ENCODE data around the gene SGMS2. TPM values are rescaled to one million over a fixed set of nuclear protein-coding genes. Genes with fewer than 3 reads are reported as not detected.
A peak's percentile ranks its signal among the peaks of the same experiment; 100 is the strongest.

SGMS2 gene
- 10 to 100 TPM in 8 of 12 donors, 1 to 10 TPM in 3, not detected in 1; 8.7 to 12.1 (median 10.5) TPM for polyA plus RNA-seq (ENCODE audit: insufficient read length in 12 of 12)
- long read RNA-seq, donor 1, transcript SGMS2-209 (3 exons, 498 nt) = major isoform, 12 of 12 reads
- long read RNA-seq, donor 1, partial matches to known transcripts = 0 of 12 reads
- long read RNA-seq, donor 1, other reads (novel, unspliced or antisense) = 0 of 12 reads
- long read RNA-seq, donor 2, partial matches to known transcripts = 0 of 1 reads
- long read RNA-seq, donor 2, other reads (novel, unspliced or antisense) = 0 of 1 reads
- long read RNA-seq, donor 3, full-length matches to known transcripts = 2 of 2 reads
- long read RNA-seq, donor 3, partial matches to known transcripts = 0 of 2 reads
- long read RNA-seq, donor 3, other reads (novel, unspliced or antisense) = 0 of 2 reads
- long read RNA-seq, donor 4 = 0 reads
- long read RNA-seq, donor 5, partial matches to known transcripts = 0 of 1 reads
- long read RNA-seq, donor 5, other reads (novel, unspliced or antisense) = 0 of 1 reads
- long read RNA-seq, donor 6 = 0 reads
- long read RNA-seq, donor 7 = 0 reads
- long read RNA-seq, donor 8 = 0 reads
- long read RNA-seq, donor 9, partial matches to known transcripts = 0 of 1 reads
- long read RNA-seq, donor 9, other reads (novel, unspliced or antisense) = 0 of 1 reads
- long read RNA-seq, donor 10, full-length matches to known transcripts = 2 of 2 reads
- long read RNA-seq, donor 10, partial matches to known transcripts = 0 of 2 reads
- long read RNA-seq, donor 10, other reads (novel, unspliced or antisense) = 0 of 2 reads
- long read RNA-seq, donor 11, full-length matches to known transcripts = 2 of 2 reads
- long read RNA-seq, donor 11, partial matches to known transcripts = 0 of 2 reads
- long read RNA-seq, donor 11, other reads (novel, unspliced or antisense) = 0 of 2 reads

DNA sequence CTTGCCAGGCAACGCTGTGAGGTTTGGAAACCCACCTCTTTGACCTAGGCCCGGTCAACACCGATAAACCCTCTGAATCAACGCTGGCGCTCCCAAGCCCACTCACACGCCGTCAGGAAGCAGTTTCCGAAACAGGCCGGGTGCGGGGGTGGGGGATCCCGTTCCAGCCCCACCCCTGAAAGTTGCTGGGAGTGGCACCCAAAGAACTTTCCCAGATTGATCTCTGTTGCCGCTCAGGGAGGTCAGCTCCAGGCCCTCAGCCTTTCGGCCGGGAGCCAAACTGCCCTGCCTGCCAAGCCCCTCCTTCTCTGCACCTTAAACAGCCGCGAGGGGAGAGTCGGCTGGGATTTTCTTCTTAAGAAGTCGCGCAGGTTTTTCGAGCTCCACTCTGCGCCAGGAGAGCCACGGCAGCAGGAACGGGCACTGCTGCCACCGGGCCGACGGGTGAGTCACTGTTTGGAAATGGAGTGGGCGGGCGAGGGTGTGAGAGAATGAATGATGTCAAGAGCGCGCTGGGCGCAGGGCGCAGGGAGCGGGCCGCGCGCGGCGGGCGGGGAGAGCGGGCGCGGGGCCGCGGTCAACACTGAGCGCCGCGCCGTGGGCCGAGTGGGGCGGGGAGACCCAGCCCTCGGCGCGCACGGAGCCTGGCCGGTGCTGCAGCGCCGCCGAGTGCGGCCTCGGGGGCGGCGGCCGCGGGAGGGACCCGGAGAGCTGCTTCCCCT, at the start of gene SGMS2:
TSS of gene SGMS2 (plus strand) at position 583 of the 722 bp plus-strand sequence. CDS start 70,622 bp downstream, outside the sequence.
- DNase-seq = peak; percentile 71

DNA sequence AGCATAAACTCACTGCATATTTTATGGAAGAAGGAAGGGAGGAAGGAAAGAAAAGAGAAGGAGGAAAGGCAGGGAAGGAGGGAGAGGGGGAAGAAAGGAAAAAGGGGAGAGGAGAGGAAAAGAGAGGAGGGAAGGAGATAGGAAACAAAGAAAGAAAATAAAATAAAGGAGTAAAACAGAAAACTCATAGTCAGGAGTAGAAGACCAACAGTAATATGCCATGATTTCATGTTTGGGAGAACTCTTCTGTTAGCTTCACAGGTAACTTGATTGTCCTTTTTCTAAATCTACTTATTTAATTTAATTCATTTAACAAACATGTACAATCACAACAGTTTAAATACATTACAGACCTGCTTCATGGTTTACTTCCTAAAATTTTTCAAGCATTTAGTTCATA, 46.8 kb upstream of the SGMS2 start:
- DNase-seq = no peak

- DNase-seq = no peak
These were observed 45.8 kb upstream of the SGMS2 start for GRCh38 chr4:107778784-107779530.

DNA sequence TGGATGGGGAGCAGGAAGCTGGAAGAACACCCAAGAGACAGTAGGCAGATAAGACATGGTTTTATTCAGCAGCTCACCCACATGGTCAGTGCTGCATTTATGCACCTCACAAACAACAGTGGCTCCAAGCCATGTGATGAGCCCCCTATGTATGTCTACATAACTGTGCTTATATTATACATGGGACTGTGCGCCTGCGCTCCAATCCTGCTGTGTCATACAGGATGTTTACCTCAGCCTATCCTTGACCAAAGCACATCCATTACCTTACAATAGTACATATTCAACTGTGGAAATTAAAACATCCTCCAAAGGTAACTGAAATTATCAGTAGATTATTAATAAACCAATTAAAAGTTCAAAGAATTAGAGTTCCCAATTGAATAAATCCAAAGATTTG, 44.1 kb upstream of the SGMS2 start:
- no peak for DNase-seq

DNA sequence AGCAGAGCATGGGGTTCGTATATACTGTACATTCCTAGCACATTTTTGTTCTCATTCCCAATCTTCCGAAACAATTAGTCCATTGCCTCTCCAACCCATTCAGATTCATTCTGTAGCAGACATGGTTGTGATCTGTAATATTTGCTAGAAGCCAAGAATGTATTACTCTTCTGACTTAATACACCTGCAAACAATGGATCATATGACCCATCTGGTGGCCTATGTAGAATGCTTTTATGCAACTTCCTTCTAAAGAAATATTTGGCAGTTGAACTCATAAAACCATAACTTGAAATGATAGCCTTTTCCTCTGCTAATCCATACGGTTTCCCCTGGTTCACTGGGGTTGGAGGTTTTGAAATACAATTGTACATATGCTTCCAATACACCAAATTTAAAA, 32.8 kb upstream of the SGMS2 start:
- DNase-seq = no peak

DNA sequence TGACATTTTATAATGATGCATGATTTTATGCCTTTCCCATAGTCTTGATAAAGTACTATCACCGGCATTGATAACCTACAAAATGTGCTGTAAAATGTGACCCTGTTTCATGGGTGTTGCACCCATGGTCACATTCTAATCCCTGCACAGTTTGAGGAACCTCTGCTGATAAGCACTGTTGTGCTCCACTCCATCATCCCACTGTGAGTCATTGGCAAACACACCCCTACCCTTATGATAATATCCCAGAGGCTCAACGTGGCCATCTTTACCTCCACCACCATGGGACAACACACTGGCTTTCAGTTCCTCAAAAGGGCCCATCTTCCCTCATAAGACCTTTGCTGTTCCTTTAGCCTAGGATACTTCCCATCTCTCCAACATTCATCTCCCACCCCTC, 32.0 kb upstream of the SGMS2 start:
- DNase-seq = no peak

DNA sequence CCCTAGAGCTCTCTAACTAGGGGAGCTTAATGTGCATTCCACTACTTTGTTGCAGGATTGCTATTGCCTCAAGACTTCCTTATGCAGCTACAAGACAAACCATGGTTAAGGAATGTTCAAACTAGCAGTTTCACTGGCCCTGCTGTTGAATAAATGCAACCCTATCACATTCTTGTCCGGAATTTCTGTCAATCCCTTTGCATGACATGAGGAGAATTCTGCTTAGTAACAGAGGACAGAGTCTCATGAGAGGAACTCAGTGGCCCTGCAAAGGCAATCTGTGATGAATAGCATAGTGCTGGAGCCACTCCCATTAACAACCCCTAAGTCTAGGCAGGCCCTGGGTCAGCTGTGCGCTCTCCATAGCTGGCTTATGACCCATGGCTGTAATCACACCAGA, 30.7 kb upstream of the SGMS2 start:
- no peak for DNase-seq

- DNase-seq = no peak
These were observed 24.9 kb upstream of the SGMS2 start for GRCh38 chr4:107799669-107800450.

DNA sequence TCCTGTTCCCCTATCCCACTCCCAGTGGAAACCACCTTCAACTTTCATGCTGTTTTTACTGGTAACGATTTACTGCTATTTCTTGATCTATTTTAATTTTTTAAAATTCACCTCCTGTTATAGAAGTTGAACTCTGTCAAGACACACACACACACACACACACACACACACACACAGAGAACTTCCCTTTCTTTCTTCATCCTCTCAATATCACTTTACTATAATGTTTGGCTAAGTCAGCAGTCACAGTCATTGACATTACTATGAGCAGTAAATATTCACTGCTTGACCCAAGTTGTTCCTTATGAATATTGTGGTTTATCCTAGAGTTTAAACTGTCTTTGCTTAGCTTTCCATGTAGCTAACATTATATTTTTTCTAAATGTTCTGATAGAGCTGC, 24.0 kb upstream of the SGMS2 start:
- no peak for DNase-seq

- no peak for DNase-seq
These were observed 22.9 kb upstream of the SGMS2 start for GRCh38 chr4:107801766-107802211.

DNA sequence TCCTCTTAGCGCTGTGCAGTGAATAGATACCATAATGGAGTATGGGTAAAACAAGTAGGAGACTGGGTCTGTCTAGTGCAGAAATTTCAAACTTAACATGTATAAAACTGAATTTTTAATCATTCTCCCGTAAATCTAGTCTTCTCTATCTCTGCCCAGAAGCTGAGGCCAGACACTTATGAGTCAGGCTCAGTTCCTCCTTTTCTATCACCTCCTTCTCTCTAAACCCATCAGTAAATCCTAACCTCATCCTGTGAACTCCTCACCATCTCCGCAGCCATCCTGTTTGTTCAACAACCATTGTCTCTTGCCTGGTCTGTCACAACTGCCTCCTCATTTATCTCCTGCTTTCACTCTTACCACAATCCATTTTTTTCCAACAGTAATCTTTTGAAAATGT, 19.8 kb upstream of the SGMS2 start:
- no peak for DNase-seq

- DNase-seq = no peak
These were observed 18.5 kb upstream of the SGMS2 start for GRCh38 chr4:107806196-107806595.

- no peak for DNase-seq
These were observed 16.2 kb upstream of the SGMS2 start for GRCh38 chr4:107808572-107808971.

DNA sequence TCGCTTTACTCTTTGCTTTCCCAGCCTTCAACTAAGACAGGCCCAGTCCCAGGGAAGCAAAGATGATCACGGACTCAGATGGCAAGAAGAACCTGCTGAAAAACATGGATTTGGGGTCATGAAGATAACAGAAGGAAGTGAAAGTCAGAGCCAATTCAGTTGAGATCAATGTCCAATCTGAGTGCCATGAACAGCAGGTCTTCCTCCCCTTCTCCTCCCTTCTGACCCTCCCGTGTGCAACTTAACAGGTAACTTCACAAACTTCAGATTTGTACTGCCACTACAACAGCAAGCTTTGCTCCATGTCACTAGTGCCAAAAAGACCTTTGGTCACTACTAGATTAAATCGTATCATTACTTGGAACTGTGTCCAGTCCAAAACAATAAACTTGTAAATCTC, 15.5 kb upstream of the SGMS2 start:
- DNase-seq = no peak

DNA sequence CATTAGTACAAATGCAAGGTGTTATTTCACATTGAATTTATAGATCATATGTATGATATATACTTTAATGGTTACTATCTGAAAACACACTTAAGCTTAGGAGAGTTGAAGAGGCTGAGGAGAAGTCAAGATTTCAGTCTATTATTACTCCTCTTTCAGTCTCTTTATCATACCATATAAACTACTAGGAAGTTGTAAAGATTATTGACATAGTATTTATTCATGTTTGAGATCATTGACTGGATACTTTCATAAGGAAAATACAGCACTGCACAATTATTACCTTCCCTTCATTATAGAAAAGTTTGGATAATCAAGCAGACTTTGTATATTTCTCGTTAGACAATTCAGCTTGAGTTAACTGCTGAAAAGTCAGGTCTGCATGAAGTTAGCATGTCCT, 10.0 kb upstream of the SGMS2 start:
- DNase-seq = no peak

GRCh38 chr4:107815158-107815557, 9.6 kb upstream of the SGMS2 start:
- DNase-seq = no peak

- DNase-seq = no peak
These were observed 6.3 kb upstream of the SGMS2 start for GRCh38 chr4:107818301-107818910.

- DNase-seq = no peak
These were observed 822 bp upstream of the SGMS2 start for GRCh38 chr4:107823870-107824349.

DNA sequence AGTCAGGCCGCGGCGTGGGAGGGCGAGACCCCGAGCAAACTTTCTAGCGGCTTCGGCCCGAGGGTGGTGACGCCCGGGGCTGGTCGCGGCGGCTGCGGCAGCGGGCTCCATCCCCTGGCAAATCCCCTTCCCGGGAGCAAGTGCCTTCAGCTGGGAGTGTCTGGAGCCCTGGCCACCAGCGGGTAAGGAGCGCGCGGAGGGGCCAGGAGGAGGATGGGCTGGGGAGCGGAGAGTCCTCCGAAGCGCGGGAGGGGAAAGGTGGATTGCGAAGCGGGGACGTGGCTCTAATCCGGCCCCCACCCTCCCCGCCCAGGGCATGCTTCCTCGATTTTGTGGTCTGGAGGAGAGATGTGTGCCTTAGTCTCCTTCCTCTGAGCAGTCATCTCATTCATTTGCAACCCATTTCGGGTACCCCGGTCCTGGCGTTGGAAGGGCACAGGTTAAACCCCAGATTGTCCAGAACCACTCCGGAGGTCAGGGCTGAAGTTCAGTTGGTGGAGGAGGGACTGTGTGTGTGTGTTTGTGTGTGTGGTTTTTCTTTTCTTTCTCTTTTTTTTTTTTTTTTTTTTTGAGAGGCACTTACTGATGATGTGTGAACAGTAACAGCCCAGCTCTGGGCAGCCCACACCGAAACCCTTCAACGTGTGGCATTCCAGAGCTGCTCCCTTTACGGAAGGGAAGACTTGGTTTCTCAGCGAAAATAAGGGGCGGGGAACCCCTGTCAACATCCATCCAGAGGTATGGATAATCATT, 516 bp downstream of the SGMS2 start:
- peak; percentile 58 for DNase-seq

All from muscle of arm (tissue), 14 donors.